Measurements from ENCODE around the gene SC5D.

The SC5D gene

DNA sequence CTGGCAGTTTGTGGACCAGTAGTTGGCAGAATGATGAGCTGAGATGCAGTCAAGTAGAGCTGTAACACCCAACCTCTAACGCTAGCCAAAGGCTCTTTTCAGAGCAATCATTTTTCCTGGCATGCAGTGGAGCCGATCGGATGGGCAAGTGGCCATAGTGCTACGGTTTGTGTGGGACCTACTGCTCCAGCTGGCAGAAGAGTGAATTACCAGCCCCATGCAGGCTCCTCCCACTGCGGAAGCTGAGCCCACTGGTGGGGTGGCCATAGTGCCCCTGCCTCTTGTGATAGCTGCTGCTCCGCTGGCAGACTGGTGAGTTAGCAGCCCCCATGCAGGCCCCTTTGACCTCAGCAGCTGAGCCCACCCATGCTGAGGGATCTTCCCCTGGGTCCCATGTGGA is 27.0 kb upstream of the SC5D start:
- no peak for TF ChIP-seq CTCF (IDR thresholded peaks at IDR 0.05; ENCODE audit: extremely low read depth, insufficient read depth, missing control alignments)
- in situ Hi-C loops (cut with MboI; ENCODE audit: low pct_unique_long_range_greater_than_20kb, low sequenced_read_pairs, unreplicated experiment), result no loop called here
- no peak for DNase-seq (ENCODE audit: low spot score)

DNA sequence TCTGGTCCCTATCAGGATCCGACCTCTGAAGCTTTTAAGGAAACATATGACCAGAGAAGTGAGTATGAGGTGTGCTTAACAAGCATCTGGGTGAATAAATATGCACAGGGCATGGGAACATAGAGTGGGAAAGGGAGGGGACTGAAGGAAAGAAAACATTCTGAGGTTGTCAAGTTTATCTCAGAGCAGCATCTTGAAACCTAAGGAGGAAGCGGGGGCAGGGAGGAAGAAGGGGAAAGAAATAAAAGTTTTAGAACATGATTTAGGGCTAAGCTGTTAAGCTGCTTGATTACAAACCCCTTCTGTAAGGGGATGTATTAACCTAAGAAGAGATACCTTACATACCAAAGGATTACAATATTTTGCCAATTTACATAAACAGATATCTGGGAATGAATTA is 24.0 kb upstream of the SC5D start:
- TF ChIP-seq CTCF (IDR thresholded peaks at IDR 0.05; ENCODE audit: extremely low read depth, insufficient read depth, missing control alignments), result no peak
- in situ Hi-C loops (cut with MboI; ENCODE audit: low pct_unique_long_range_greater_than_20kb, low sequenced_read_pairs, unreplicated experiment), result no loop called here
- DNase-seq (ENCODE audit: low spot score), result no peak

DNA sequence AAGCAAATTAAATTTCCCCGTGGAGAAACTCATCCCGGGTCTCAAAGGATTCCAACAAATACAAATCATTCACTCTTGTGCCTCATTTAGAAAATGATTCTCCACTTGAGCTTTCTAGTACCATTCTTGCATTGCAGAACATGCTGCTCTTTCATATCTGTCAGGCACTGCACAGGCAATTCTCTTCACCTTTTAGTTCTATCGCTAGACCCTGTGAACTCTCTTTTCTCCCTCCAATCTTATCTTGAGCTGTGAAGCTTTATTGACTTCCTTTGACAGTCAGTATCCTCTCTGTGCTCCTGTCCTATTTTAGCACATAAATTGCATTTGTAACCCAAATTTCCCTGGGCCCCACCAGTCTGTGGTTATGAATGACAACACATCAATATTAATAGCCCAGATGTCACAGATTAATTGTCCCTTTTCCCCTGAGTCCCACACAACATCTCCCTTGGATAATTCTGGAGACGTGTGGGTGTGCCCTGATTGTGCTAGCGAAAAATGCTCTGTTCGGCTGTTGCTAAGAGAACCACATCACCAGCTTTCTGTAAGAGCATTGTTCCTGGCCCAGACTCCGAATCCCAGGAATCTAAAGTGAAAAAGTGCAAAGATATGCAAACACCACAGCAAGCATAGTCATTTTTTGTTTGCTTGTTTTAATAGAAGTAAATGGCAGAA is 22.4 kb upstream of the SC5D start:
- no peak for TF ChIP-seq CTCF (IDR thresholded peaks at IDR 0.05; ENCODE audit: extremely low read depth, insufficient read depth, missing control alignments)
- in situ Hi-C loops (cut with MboI; ENCODE audit: low pct_unique_long_range_greater_than_20kb, low sequenced_read_pairs, unreplicated experiment), result no loop called here
- no peak for DNase-seq (ENCODE audit: low spot score)

DNA sequence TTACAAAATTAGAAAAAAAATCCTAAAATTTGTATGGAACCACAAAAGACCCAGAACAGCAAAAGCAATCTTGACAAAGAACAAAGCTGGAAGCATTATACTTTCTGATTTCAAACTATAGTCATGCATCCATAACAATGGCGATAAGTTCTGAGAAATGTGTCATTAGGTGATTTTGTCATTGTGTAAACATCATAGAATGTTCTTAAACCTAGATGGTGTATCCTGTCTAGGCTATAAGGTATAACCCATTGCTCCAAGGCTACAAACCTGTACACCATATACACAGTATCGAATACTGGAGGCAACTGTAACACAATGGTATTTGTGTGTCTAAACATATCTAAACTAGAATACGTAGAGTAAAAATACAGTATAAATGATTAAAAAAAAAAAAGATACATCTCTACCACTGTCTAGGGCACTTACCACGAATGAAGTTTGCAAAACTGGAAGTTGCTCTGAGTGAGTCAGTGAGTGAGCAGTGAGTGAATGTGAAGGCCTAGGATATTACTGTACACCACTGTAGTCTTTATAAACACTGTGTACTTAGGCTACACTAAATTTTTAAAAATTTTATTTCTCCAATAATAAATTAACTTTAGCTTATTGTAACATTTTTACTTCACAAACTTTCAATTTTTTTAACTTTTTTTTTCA is 18.1 kb upstream of the SC5D start:
- in situ Hi-C loops (cut with MboI; ENCODE audit: low pct_unique_long_range_greater_than_20kb, low sequenced_read_pairs, unreplicated experiment), result no loop called here
- DNase-seq (ENCODE audit: low spot score), result no peak
- no peak for TF ChIP-seq CTCF (IDR thresholded peaks at IDR 0.05; ENCODE audit: extremely low read depth, insufficient read depth, missing control alignments)

- in situ Hi-C loops (cut with MboI; ENCODE audit: low pct_unique_long_range_greater_than_20kb, low sequenced_read_pairs, unreplicated experiment), result no loop called here
- DNase-seq (ENCODE audit: low spot score), result no peak
- no peak for TF ChIP-seq CTCF (IDR thresholded peaks at IDR 0.05; ENCODE audit: extremely low read depth, insufficient read depth, missing control alignments)
Observed at GRCh38 chr11:121281698-121282097, 10.9 kb upstream of the SC5D start.

DNA sequence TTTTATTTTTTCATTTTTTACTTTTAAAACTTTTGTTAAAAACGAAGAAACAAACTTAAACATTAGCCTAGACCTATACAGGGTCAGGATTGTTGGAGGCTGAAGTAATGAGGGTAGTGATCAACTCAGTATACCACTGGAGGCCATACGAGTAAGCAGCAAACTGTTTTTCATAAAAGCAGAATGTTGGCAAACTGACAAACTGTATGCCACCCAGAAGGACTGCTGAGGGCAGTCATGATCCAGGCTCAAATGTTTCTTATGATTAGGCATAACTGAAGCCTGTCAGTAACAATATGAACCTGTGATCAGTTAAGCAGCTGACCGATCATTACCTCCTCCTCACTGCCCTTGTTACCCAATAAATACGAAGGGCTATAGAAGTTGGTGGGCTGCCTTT is 10.2 kb upstream of the SC5D start:
- in situ Hi-C loops (cut with MboI; ENCODE audit: low pct_unique_long_range_greater_than_20kb, low sequenced_read_pairs, unreplicated experiment), result no loop called here
- no peak for TF ChIP-seq CTCF (IDR thresholded peaks at IDR 0.05; ENCODE audit: extremely low read depth, insufficient read depth, missing control alignments)
- DNase-seq (ENCODE audit: low spot score), result no peak

Measured in GM13977 (cell line).